Adipose tissue (tissue), 3 donors: Measurements from ENCODE around the gene FGF22. TPM values are rescaled to one million over a fixed set of nuclear protein-coding genes. Genes with fewer than 3 reads are reported as not detected.

Source experiments
- H3K27ac ChIP-seq: one replicate; pipeline ENCODE4 v1.5.1; 2013; ENCODE audit warnings: low read depth, low read length
- WGBS, 3 donors: extraction: QIAGEN DNeasy Blood & Tissue Kit; methylation state at CpG; one replicate each; pipeline ENCODE4 v1.1.7; 2013; 5-methylcytosine and 5-hydroxymethylcytosine counted together
- polyA plus RNA-seq, 3 donors: library from polyadenylated mRNA; stranded (reverse); fragments of 200-250 nt; gene quantifications; one replicate each; pipeline ENCODE4 v1.2.3, GENCODE V29; 2013
- donor health status: healthy with polysubstance abuse.
- donor health status: Bipolar disorder and iron deficiency.
- donor health status: healthy.

The FGF22 gene
- polyA plus RNA-seq, 3 donors: 0.22 to 0.68 (median 0.35) TPM

GRCh38 chr19:650121-650520, 10.4 kb downstream of the FGF22 start:
- no peak overlapping the region for H3K27ac ChIP-seq
- WGBS, 3 donors: 94 to 96% (median 95%) methylated on average over 11 of the region's 11 CpGs

- WGBS, 3 donors: 94% methylated on average over 58 of the region's 58 CpGs
- no peak overlapping the region for H3K27ac ChIP-seq
These were observed 11.6 kb downstream of the FGF22 start for GRCh38 chr19:651114-651818.

- 87 to 89% (median 88%) methylated on average over 23 to 24 of the region's 24 CpGs for WGBS, 3 donors
- H3K27ac ChIP-seq: no peak overlapping the region
These were observed 12.3 kb downstream of the FGF22 start for GRCh38 chr19:651991-652390.

- no peak overlapping the region for H3K27ac ChIP-seq
- WGBS, 3 donors: 90 to 95% (median 93%) methylated on average over 49 to 54 of the region's 54 CpGs
These were observed 13.0 kb downstream of the FGF22 start for GRCh38 chr19:652467-653389.

- WGBS, 3 donors: 86 to 89% (median 88%) methylated on average over 17 of the region's 17 CpGs
These were observed 13.7 kb downstream of the FGF22 start for GRCh38 chr19:653425-653824.

GRCh38 chr19:655691-656090, 16.0 kb downstream of the FGF22 start:
- 77 to 81% (median 79%) methylated on average over 16 to 17 of the region's 17 CpGs for WGBS, 3 donors
- no peak overlapping the region for H3K27ac ChIP-seq

More at GRCh38 chr19:653425-653824, 13.7 kb downstream of the FGF22 start:
- no peak overlapping the region for H3K27ac ChIP-seq

- no peak overlapping the region for H3K27ac ChIP-seq
- 84 to 88% (median 86%) methylated on average over 43 of the region's 43 CpGs for WGBS, 3 donors
These were observed 17.3 kb downstream of the FGF22 start for GRCh38 chr19:656751-657559.

GRCh38 chr19:657611-658010, 17.9 kb downstream of the FGF22 start:
- H3K27ac ChIP-seq: no peak overlapping the region
- WGBS, 3 donors: 82 to 88% (median 85%) methylated on average over 17 to 19 of the region's 19 CpGs

GRCh38 chr19:658059-658839, 18.6 kb downstream of the FGF22 start:
- H3K27ac ChIP-seq: no peak overlapping the region
- 80 to 85% (median 85%) methylated on average over 33 of the region's 33 CpGs for WGBS, 3 donors

GRCh38 chr19:658916-659839, 19.5 kb downstream of the FGF22 start:
- no peak overlapping the region for H3K27ac ChIP-seq
- WGBS, 3 donors: 69 to 84% (median 74%) methylated on average over 47 to 50 of the region's 50 CpGs

- WGBS, 3 donors: 17 to 33% (median 31%) methylated on average over 20 of the region's 20 CpGs
- no peak overlapping the region for H3K27ac ChIP-seq
These were observed 21.2 kb downstream of the FGF22 start for GRCh38 chr19:660793-661426.

- 7 to 10% (median 8%) methylated on average over 29 to 31 of the region's 31 CpGs for WGBS, 3 donors
These were observed 21.9 kb downstream of the FGF22 start for GRCh38 chr19:661427-662196.

GRCh38 chr19:662207-662961, 22.7 kb downstream of the FGF22 start:
- H3K27ac ChIP-seq: no peak overlapping the region
- WGBS, 3 donors: 0 to 1% (median 1%) methylated on average over 69 to 81 of the region's 81 CpGs

More at GRCh38 chr19:661427-662196, 21.9 kb downstream of the FGF22 start:
- H3K27ac ChIP-seq: no peak overlapping the region

GRCh38 chr19:662962-663681, 23.4 kb downstream of the FGF22 start, which contains the start of gene RNF126:
RNF126 (minus strand) TSS chr19:663214; CDS start chr19:663121, 93 bp downstream.
- WGBS, 3 donors: 1% methylated on average over 63 to 97 of the region's 97 CpGs

More at GRCh38 chr19:662962-663681, 23.4 kb downstream of the FGF22 start, which contains the start of gene RNF126:
- H3K27ac ChIP-seq: peak within 1 kb of the TSS; percentile 55
